GM21825 (cell line): Measurements from ENCODE around the gene ZC3H15.
"Not testable (repeated sequence)": the region's sequence is repeated elsewhere in the genome, so short reads cannot be mapped to it uniquely, and the experiment has no call there.

Experiments used
- ATAC-seq: cut with Tn5 transposase; IDR thresholded peaks from one replicate; pipeline ENCODE4 v1.9.1; 2021; ENCODE audit warnings: mild to moderate bottlenecking, moderate library complexity; ENCODE audit not compliant: unreplicated experiment

Gene ZC3H15

DNA sequence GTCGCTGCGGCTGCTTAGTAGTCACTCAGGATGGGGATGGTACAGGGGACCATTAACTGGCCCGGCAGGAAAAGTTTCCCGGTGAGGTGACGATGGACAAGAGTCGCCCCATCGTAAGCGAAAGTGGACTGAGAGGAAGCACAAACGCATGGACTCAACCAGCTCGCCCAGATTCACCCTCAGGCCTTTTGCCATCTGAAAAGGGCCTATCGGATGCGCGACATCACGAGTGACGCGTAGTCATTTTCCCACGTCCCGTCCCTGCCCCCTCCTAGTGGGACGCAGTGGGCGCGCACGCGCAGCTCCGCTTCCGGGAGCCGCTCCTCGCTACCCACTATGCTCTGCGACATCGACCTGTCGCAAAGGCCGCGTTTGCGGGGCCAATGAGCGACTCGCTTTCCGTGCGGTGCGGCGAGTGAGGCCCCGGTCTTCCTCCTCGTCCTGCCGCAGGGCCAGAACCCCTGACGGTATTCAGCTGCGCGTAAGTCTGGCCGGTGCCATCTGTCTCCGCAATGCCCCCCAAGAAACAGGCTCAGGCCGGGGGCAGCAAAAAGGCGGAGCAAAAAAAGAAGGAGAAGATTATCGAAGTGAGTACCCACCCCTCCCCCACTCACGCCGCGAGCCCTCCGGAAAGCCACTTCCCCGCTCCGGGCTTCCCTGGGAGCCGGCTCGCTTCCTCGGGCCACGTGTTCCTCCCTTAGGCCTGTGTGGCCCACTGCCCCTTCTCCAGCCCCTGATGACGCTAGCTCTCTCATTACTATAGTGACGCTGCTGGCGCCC, at the start of gene ZC3H15:
Gene ZC3H15, plus strand, starts transcription at position 390 of the 780 bp plus-strand sequence. Its CDS starts 123 bp downstream, at position 513.
- ATAC-seq: peak; percentile 88

DNA sequence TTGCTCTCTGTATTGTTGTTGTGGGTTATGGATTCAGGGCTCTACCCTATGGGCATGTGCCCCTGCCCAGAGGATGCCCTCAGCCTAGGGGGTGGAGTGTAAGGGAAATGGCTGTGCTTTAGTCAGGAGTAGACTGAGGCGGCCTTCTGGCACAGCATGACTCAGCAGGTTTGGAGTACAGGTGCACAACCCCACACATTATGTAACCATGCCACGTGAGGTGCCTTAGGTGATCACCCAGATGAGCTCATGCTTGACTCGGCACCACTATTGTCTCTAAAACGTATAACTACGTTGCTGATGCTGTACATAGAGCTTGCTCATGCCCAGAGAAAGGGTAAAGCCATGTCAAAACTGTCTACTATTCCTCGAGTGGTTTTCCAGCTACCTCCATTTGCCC, 48.3 kb upstream of the ZC3H15 start:
- ATAC-seq: no peak

DNA sequence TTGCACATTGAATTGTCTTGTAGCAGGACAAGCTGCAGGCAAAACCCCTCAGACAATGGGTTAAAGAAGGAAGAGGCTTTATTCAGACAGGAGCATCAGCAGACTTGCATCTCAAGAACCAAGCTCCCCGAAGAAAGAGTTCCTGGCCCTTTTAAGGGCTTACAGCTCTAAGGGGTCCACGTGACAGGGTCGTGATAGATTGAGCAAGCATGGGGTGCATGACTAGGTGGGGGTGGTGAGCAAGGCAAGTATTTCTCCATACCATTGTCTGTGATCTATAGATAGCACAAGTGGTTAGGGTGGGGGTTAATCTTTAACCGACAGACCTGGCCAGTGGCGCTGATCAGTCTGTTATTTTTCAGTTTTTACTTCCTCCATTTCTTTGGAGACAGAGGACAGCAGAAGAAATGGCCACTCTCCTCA, 46.4 kb upstream of the ZC3H15 start:
- ATAC-seq: not testable (repeated sequence)

DNA sequence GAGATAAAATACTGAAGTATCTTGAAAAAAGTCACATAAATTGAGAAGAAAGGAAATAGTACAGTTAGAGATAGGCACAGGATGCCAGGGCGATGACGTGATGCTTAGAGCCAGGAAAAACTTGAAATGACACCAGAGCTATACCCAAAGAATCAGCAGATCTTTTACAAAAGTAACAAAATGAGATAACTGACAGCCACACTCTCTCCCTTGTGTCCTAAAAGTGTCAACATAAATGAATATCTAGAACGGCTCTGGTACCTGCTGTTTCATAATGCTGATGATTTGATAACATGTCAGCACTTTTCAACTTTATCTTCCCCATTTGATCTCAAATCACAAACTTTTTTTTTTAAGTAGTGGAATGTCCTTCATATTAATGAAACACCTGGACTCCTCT, 45.6 kb upstream of the ZC3H15 start:
- no peak for ATAC-seq

DNA sequence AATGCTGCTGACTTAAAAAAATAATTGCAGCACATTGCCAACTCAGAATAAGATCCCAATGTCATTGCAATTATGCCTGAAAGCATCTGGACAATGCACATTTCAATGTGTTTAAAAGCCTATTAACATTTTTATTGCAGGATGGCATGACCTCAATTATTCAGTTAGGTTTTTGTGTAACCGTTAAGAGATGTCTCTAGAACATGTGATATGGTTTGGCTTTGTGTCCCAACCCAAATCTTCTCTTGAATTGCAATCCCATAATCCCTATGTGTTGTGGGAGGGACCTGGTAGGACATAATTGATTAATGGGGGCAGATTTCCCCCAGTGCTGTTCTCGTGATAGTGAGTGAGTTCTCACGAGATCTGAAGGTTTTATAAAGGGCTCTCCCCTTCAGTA, 43.2 kb upstream of the ZC3H15 start:
- ATAC-seq: no peak

DNA sequence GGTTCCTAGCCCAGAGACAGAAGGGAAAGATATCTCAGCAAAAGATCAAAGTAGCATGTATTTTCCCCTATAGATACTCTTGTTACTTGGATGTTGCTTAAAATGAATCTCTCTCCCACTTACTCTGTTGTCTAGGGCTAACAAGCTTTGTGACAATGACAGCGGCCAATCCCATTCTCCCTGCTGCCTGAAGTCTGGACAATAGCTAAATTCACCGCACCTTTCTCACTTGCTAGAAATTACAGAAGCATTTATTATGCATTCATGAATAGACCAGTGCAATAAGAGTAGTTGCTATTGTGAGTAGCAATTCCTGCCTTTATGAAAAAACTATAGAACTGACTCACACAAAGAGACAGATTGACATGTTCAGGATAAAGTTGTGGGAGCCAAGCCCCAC, 42.2 kb upstream of the ZC3H15 start:
- no peak for ATAC-seq

DNA sequence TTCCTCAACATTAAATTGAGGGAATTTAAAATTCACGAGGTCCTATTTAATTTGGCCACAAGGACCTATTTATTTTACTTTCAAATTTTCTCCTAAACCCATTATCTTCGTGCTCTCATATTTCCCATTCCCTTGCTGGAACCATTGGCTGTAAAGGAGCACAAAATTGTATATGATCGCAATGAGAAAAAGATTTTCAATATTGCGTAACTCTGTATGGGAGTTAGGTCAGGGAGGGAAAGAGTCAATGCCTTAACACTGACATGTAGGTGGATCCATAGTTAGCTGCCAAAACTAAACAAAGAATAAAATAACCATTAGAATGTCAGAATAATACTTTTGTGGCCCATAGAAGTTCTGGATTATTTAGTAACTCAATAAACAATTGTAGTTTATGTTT, 40.6 kb upstream of the ZC3H15 start:
- ATAC-seq: no peak

DNA sequence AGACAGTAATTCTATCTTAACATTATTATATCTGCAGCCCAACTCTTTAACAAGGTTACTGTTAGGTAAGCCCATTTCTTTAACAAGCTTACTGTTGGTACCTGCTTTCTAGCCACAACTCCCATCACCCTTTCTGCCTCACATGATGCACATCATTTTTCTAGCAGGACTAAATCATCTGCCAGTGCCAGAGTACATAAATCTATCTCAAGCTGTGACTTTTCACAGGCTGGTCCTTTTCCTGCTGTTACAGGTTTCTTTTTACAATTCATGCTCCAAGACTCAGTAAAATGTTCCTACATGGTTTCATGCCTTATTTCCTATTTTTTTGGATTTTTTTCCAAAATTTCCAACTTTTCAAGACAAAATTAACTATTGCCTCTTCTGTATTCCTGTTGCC, 30.4 kb upstream of the ZC3H15 start:
- no peak for ATAC-seq

DNA sequence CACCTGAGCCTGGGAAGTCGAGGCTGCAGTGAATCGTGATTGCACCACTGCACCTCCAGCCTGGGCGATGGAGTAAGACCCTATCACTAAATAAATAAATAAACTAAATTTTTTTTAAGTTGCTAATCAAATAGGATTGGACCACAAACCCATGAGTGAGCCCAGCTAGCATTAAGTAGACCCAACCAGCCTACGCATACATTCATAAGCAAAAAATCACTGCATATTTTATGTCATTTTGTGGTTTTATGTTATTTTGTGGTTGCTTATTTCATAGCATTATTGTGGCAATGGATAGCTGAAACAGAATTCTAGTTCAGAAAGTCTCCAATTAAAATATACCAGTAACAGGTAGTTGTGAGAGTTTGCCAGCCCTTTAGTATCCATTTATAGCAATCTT, 29.1 kb upstream of the ZC3H15 start:
- ATAC-seq: no peak

DNA sequence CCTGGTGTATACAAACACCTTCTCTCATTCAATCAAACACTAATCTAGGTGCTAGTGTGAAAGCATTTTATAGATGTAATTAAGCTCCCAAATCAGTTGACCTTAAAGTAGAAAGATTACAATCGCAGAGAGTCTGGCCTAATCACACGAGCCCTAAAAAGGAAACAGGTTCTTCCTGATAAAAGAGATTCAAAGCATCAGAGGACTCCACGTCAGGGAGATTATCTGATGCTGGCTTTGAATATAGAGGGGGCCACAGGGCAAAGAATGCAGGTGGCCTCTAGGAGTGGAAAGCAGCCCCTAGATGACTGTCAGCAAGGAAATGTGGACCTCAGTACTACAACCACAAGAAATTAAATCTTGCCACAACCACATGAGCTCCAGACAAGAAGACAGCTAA, 28.2 kb upstream of the ZC3H15 start:
- ATAC-seq: no peak

DNA sequence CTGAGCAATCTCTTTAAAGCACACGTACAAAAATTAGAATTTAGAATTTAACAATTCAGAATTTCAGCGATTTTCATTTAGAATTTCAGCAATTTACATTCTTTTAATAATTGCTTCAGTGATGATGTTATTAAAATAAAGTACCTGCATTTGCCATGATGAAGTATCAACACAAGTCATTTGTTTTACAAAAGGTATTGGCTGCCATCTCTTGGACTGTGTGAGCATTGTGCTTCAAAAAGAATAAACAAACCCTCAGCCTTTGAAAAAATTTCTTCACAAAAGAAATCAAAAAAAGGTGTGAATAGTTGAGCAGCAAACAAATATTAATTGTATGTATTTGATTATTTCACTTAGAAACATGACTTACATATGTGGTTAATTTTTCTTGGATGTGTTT, 27.1 kb upstream of the ZC3H15 start:
- no peak for ATAC-seq

DNA sequence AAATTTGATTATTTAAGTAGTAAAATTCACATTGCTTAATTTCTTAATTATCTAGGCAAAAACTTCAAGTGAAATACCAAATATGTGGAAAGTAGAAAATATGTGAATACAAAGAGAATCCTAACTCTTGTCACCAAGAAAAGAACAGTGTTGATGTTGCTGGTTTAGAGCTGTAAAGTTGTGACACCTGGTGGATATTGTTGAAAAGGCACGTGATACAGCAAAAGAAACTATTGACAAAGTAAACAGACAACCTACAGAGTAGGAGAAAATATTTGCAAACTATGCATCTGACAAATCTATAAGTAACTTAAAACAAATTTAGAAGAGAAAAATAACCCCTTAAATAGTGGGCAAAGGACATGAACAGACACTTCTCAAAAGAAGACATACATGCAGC, 25.6 kb upstream of the ZC3H15 start:
- ATAC-seq: no peak

DNA sequence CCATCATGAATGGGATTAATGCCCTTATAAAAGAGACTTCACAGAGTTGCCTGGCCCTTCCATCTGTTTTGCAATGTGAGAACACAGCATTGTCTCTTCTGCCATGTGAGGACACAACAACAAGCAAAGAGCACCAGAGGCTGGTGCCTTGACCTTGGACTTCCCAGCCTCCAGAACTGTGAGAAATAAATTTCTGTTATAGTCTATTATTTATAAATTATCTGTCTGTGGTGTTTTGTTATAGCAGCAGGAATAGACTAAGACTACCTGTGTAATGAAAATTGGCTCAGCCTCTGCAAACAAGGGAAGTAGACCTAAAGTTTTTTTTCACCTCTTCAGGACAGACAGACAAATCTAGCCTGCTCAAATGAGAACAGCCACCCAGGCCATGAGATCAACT, 19.3 kb upstream of the ZC3H15 start:
- ATAC-seq: no peak

DNA sequence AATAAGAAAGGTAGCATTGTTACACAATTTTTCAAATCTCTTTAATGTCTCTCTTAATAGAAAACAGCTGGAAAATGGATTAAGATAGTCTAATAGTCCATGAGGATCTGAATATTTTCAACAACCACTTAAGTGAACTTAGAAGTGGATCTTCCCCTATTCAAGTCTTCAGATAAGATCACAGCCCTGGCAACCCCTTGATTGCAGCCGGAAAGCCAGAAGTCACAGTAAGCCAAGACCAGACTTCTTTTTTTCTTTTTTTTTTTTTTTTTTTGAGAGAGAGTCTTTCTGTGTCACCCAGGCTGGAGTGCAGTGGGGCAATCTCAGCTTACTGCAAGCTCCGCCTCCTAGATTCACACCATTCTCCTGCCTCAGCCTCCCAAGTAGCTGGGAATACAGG, 18.6 kb upstream of the ZC3H15 start:
- ATAC-seq: no peak

DNA sequence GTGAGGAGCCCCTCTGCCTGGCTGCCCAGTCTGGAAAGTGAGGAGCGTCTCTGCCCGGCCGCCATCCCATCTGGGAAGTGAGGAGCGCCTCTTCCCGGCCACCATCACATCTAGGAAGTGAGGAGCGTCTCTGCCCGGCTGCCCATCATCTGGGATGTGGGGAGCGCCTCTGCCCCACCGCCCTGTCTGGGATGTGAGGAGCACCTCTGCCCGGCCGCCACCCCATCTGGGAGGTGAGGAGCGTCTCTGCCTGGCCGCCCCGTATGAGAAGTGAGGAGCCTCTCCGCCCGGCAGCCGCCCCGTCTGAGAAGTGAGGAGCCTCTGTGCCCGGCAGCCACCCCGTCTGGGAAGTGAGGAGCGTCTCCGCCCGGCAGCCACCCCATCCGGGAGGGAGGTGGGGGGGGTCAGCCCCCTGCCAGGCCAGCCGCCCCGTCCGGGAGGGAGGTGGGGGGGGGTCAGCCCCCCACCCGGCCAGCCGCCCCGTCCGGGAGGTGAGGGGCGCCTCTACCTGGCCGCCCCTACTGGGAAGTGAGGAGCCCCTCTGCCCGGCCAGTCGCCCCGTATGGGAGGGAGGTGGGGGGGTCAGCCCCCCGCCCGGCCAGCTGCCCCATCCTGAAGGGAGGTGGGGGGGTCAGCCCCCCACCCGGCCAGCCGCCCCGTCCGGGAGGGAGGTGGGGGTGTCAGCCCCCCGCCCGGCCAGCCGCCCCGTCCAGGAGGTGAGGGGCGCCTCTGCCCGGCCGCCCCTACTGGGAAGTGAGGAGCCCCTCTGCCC, 13.2 kb upstream of the ZC3H15 start:
- not testable (repeated sequence) for ATAC-seq

DNA sequence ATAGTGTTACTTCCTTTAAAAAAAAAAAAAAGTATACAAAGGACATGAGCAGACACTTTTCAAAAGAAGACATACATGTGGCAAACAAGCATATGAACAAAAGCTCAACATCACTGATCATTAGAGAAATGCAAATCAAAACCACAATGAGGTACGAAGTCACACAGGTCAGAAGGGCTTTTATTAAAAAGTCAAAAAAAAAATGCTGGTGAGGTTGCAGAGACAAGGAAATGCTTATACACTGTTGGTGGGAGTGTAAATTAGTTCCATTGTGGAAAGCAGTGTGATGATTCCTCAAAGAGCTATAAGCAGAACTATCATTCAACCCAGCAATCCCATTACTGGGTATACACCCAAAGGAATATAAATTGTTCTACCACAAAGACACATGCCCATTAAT, 11.8 kb upstream of the ZC3H15 start:
- not testable (repeated sequence) for ATAC-seq

DNA sequence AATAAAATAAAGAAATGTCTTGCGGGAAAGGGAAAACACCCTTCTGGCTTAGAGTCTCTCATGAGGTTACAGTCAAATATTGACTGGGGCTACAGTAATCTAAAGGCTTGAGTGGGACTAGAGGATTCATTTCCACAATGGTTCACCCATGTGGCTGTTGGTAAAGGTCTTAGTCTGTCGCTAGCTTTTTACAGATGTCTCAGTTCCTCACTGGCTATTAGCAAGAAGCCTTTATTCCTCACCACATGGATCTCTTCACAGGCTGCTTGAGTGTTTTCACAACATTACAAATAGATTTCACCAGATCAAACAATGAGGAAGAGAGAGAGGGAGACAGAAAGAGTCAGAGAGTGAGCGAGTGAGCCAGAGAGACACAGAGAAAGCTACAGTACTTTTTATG, 8.3 kb upstream of the ZC3H15 start:
- ATAC-seq: no peak

DNA sequence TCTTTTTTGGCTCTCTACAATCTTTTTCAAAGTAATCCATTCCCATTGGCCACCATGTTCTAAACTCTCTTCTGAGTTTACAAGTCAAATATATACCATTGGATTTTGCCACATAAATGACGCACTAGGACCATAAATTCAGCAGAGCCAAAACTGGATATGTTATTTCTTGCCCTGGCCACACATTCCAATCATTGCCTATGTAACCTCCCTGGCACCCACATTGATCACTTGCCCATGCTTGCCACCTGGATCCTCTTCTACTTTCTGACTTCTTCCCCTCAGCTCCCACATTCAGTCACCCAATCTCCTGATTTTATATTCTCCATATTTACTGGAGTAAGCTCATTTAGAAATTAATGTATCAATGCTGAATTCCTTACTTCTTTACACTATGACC, 5.1 kb upstream of the ZC3H15 start:
- no peak for ATAC-seq

DNA sequence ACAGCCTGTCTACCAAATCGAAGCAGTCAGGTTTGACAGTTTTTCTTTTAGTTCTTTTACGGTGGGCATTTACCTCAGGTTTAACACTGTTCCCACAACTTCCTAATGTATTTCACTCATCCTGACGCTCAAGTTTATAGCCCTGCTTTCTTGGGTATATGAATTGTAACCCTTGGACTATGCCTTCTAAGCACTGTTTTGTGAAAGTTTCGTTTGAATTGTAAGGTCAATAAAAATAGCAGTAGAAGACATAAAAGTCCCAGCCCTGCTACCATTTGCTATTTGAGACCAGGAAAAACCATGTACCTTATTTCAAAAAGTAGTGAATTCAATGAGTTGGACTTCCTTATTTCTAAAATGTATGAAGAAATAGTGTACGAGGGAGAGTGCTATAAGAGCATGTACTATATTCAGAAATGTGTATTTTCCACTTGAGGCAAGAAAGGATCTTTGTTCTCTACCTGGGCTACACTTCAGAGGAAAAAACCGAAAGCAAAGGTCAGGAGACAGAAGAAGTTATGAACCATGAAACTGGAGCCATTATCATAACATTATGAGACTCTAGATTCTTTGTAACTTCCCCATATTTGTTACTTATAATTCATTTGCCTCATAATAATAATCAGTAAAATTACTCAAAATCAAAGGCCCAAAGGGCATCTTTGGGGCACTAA, 1.9 kb upstream of the ZC3H15 start:
- ATAC-seq: no peak

DNA sequence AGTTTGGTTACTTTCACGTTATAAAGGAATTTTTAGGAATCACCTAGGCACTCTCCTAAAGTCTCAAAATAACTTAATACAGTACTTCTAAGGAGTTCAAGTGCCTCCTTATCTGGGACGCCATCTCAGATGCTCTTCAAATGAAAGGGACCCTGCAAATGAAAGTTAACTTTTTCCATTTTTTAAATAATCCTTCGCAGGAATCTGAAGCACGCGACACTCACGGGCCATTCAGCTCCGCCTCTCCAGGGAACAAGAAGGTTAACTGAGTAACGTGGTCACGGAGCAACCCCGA, 537 bp upstream of the ZC3H15 start:
- ATAC-seq: no peak

DNA sequence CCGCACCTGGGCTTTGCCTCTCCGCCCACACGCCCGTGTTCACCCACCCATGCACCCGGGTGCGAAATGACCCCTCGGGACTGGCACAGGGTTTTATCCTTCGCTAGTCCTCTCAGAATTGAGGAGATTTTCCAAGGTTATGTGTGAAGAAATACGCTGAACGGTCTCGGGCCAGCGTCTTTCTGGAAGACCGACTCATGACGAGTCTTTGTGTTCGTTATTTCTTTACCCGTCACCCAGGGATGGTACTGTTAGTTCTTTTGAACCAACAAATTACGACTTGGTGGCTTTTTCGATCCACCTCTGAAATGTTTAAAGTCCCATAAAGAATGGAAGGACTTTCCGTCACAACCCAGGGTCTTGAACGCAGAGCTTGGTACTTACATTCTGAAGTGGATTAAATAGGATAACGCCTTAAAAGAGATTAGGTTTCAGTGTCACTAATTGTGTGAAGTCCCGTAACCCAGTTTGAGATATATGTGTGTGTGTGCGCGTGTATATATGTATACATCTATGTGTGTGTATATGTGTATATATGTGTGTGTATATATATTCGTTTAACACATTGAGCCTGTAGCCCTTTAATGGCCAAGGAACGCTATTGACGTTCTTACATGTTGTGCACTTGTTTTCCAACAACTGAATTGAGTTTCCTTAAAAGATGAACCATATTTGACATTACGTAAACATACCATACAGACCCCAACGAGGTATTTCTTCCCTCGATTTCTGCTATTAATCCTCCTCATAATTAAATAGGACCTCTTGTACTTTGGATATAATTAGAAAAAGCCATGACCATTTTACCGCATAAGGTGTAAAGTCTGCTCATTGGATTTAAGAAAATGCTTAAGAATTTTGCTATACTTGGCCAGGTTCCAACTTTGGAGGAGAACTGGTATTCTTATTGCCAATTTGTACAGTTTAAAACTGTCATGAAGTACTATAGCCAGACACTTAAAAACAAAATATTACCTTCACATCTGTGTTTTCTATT, 889 bp downstream of the ZC3H15 start:
- no peak for ATAC-seq
